Astrocyte (in vitro differentiated cells and primary cell): ENCODE results near the gene KRTAP13-2. TPM values are rescaled to one million over a fixed set of nuclear protein-coding genes. Genes with fewer than 3 reads are reported as not detected.

Experiments
- DNase-seq: peaks from one replicate; pipeline ENCODE4 v3.0.0-alpha.2; 2010; ENCODE audit warnings: low read depth
- FAIRE-seq: peaks from 2 replicates; lab custom pipeline; 2011; peaks lifted over from hg19 to GRCh38; lab: Jason Lieb, UNC
- H2AFZ ChIP-seq: 2 replicates; pipeline ENCODE4 v1.6.0; 2012; ENCODE audit warnings: low read depth, low read length, inconsistent platforms
- H3K27ac ChIP-seq: 2 replicates; pipeline ENCODE4 v1.5.1; 2011; ENCODE audit warnings: low read depth, low read length, inconsistent platforms
- H3K27me3 ChIP-seq: 2 replicates; pipeline ENCODE4 v1.6.0; 2011; ENCODE audit warnings: low read length, inconsistent platforms; ENCODE audit not compliant: insufficient read depth
- H3K36me3 ChIP-seq: 2 replicates; pipeline ENCODE4 v1.5.1; 2011; ENCODE audit warnings: low read length, inconsistent platforms; ENCODE audit not compliant: insufficient read depth
- H3K4me1 ChIP-seq: 2 replicates; pipeline ENCODE4 v1.5.1; 2011; ENCODE audit warnings: low read length, inconsistent platforms; ENCODE audit not compliant: insufficient read depth
- H3K4me2 ChIP-seq: 2 replicates; pipeline ENCODE4 v1.6.0; 2012; ENCODE audit warnings: low read length, inconsistent platforms
- H3K4me3 ChIP-seq: 2 replicates; pipeline ENCODE4 v1.5.1; 2011; ENCODE audit warnings: low read depth, mild to moderate bottlenecking, low read length, inconsistent platforms; ENCODE audit not compliant: insufficient read depth
- H3K79me2 ChIP-seq: 2 replicates; pipeline ENCODE4 v1.6.0; 2012; ENCODE audit warnings: mild to moderate bottlenecking, low read length, inconsistent platforms; ENCODE audit not compliant: insufficient read depth
- H3K9ac ChIP-seq: 2 replicates; pipeline ENCODE4 v1.6.0; 2012; ENCODE audit warnings: mild to moderate bottlenecking, low read length, inconsistent platforms
- H3K9me3 ChIP-seq: 2 replicates; pipeline ENCODE4 v1.5.1; 2012; ENCODE audit warnings: low read depth, mild to moderate bottlenecking, low read length, inconsistent platforms; ENCODE audit not compliant: insufficient read depth
- H4K20me1 ChIP-seq: 2 replicates; pipeline ENCODE4 v1.6.0; 2012; ENCODE audit warnings: low read length, inconsistent platforms; ENCODE audit not compliant: insufficient read depth
- H3K27ac Mint-ChIP-seq: one replicate; pipeline ENCODE4 v1.8.0; 2021; ENCODE audit warnings: mild to moderate bottlenecking, mixed read lengths; ENCODE audit not compliant: unreplicated experiment
- H3K27me3 Mint-ChIP-seq: one replicate; pipeline ENCODE4 v1.8.0; 2021; ENCODE audit warnings: low read depth, mixed read lengths; ENCODE audit not compliant: unreplicated experiment
- H3K36me3 Mint-ChIP-seq: one replicate; pipeline ENCODE4 v1.8.0; 2021; ENCODE audit warnings: low read depth, mixed read lengths; ENCODE audit not compliant: unreplicated experiment
- H3K4me1 Mint-ChIP-seq: one replicate; pipeline ENCODE4 v1.8.0; 2021; ENCODE audit warnings: low read depth, mixed read lengths; ENCODE audit not compliant: unreplicated experiment
- H3K4me3 Mint-ChIP-seq: one replicate; pipeline ENCODE4 v1.8.0; 2021; ENCODE audit warnings: mild to moderate bottlenecking, moderate library complexity, mixed read lengths; ENCODE audit not compliant: unreplicated experiment
- H3K9me3 Mint-ChIP-seq: one replicate; pipeline ENCODE4 v1.8.0; 2021; ENCODE audit warnings: mild to moderate bottlenecking, mixed read lengths; ENCODE audit not compliant: unreplicated experiment
- EZH2 ChIP-seq: IDR thresholded peaks from 2 replicates; pipeline ENCODE4 v1.6.1; 2012; ENCODE audit warnings: mild to moderate bottlenecking, low read length, inconsistent platforms; ENCODE audit not compliant: insufficient read depth
- total RNA-seq: library from RNA; stranded (reverse); gene quantifications from 2 replicates; pipeline ENCODE4 v1.2.1, GENCODE V29; 2021
- TF ChIP-seq, protein P1 (sequence below): IDR thresholded peaks from 2 replicates; pipeline ENCODE4 v1.5.1; 2011; ENCODE audit warnings: low read depth, mild to moderate bottlenecking, inconsistent platforms, low read length, moderate library complexity; ENCODE audit not compliant: insufficient read depth

Gene KRTAP13-2
- total RNA-seq, 1 donor from 2014 or later = not detected

DNA sequence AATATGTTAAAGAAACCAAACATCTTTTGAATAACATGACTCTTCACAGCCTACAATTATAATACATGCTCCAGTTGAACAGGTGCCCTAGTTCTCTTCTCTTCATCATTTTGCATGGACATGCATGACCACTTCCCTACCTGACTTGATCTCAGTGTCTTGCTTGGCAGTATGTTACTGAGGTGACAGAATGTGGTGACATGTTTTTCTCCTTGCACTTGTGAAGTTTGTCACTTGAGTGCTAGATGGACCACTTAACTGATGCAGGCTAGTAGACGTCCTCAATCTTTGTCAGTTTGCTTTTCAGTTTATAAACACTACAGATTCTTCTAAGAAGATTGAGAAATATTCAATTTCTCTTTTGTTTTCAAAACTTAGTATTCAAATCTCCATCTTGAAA lies 10.1 kb upstream of the KRTAP13-2 start:
- Mint-ChIP-seq H3K4me3 (no peak overlapping the region), H3K9me3 (no peaks in the 10 kb centered on the region), H3K4me1 (no peaks in the 10 kb centered on the region), H3K36me3 (no peaks in the 10 kb centered on the region), H3K27ac (no peak overlapping the region), H3K27me3 (no peaks in the 10 kb centered on the region)
- no peak overlapping the region for H2AFZ ChIP-seq
- no peaks in the 10 kb centered on the region for H4K20me1 ChIP-seq
- no peaks in the 10 kb centered on the region for H3K36me3 ChIP-seq
- no peaks in the 10 kb centered on the region for H3K79me2 ChIP-seq
- FAIRE-seq = no peak
- H3K27ac ChIP-seq = no peak overlapping the region
- TF ChIP-seq, protein P1, sequence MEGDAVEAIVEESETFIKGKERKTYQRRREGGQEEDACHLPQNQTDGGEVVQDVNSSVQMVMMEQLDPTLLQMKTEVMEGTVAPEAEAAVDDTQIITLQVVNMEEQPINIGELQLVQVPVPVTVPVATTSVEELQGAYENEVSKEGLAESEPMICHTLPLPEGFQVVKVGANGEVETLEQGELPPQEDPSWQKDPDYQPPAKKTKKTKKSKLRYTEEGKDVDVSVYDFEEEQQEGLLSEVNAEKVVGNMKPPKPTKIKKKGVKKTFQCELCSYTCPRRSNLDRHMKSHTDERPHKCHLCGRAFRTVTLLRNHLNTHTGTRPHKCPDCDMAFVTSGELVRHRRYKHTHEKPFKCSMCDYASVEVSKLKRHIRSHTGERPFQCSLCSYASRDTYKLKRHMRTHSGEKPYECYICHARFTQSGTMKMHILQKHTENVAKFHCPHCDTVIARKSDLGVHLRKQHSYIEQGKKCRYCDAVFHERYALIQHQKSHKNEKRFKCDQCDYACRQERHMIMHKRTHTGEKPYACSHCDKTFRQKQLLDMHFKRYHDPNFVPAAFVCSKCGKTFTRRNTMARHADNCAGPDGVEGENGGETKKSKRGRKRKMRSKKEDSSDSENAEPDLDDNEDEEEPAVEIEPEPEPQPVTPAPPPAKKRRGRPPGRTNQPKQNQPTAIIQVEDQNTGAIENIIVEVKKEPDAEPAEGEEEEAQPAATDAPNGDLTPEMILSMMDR = no peak
- no peak for TF ChIP-seq EZH2
- no peak overlapping the region for H3K9ac ChIP-seq
- H3K4me1 ChIP-seq = no peaks in the 10 kb centered on the region
- no peak for DNase-seq
- H3K9me3 ChIP-seq = no peaks in the 10 kb centered on the region
- no peaks in the 10 kb centered on the region for H3K27me3 ChIP-seq
- no peak overlapping the region for H3K4me3 ChIP-seq
- no peak overlapping the region for H3K4me2 ChIP-seq

DNA sequence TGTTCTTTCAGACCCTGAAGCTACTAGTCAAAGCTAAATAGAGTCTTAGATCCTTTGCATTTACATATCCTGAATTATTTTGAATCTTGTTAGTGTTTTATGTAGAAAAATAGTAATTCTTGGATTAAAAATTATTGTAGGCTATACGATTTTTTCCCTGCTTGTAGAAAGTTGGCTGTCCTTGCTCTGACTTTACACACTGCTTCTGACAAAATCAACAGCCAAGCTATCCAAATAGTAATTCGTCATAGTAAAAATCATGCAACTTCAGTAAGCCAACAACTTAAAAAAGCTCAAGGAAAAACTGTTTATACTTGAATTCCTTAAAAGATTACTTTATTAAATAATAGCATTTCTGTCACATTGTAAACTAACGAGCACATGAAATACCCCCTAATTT lies 16.2 kb downstream of the KRTAP13-2 start:
- Mint-ChIP-seq H3K4me1 (no peaks in the 10 kb centered on the region), H3K27me3 (no peaks in the 10 kb centered on the region), H3K27ac (no peak overlapping the region), H3K9me3 (no peaks in the 10 kb centered on the region), H3K36me3 (no peaks in the 10 kb centered on the region), H3K4me3 (no peak overlapping the region)
- DNase-seq (no peak), FAIRE-seq (no peak)
- no peaks in the 10 kb centered on the region for H3K36me3 ChIP-seq
- no peaks in the 10 kb centered on the region for H4K20me1 ChIP-seq
- H3K9me3 ChIP-seq = no peaks in the 10 kb centered on the region
- no peak overlapping the region for H3K27ac ChIP-seq
- H3K4me1 ChIP-seq = no peaks in the 10 kb centered on the region
- H3K79me2 ChIP-seq = no peaks in the 10 kb centered on the region
- H3K4me3 ChIP-seq = no peak overlapping the region
- no peak overlapping the region for H3K4me2 ChIP-seq
- no peaks in the 10 kb centered on the region for H3K27me3 ChIP-seq
- TF ChIP-seq, protein P1 = no peak
- no peak for TF ChIP-seq EZH2
- no peak overlapping the region for H2AFZ ChIP-seq
- H3K9ac ChIP-seq = no peak overlapping the region

DNA sequence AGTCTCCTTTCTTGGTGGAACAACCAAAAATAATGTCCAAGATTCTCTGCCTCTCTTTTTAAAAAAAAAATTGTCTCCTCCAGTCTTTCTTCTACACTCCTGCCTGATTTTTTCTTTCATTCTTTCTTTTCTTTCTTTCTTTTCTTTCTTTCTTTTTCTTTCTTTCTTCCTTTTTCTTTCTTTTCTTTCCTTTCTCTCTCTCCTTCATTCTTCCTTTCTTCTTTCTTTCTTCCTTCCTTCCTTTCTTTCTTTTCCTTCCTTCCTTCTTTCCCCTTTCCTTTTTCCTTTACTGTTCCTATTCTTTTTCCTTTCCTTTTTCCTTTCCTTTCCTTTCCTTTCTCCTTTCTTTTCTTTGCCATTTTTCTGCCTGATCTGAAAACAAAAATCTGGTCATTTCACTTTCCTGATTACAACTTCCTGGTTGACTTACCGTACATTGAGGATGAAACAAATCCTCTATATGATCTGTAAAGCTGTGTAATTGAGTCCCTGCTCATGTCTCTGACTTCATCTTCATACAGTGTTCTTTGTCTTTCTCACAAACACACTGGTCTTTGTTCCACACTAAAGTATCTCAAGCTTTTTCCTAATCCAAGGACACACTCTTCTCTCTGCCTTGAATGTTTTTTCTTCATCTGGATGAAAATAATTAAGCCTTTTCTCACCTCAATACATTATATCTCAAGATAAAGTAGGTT lies 17.6 kb downstream of the KRTAP13-2 start:
- Histone ChIP-seq H3K4me3 (no peak overlapping the region), H3K4me1 (no peaks in the 10 kb centered on the region), H3K4me2 (no peak overlapping the region), H3K79me2 (no peaks in the 10 kb centered on the region), H3K27me3 (no peaks in the 10 kb centered on the region), H3K9me3 (no peaks in the 10 kb centered on the region), H2AFZ (no peak overlapping the region), H4K20me1 (no peaks in the 10 kb centered on the region), H3K27ac (no peak overlapping the region), H3K9ac (no peak overlapping the region), H3K36me3 (no peaks in the 10 kb centered on the region)
- DNase-seq = no peak
- H3K36me3 Mint-ChIP-seq = no peaks in the 10 kb centered on the region
- TF ChIP-seq, protein P1 = no peak
- TF ChIP-seq EZH2 = no peak
- peaks cover 2% of the 10 kb centered on the region for H3K4me1 Mint-ChIP-seq
- H3K27me3 Mint-ChIP-seq = no peaks in the 10 kb centered on the region
- H3K27ac Mint-ChIP-seq = no peak overlapping the region
- no peak for FAIRE-seq
- no peaks in the 10 kb centered on the region for H3K9me3 Mint-ChIP-seq
- H3K4me3 Mint-ChIP-seq = no peak overlapping the region
